KBM-7 (cell line): ENCODE results near the gene PDE3B.
A peak's percentile ranks its signal among the peaks of the same experiment; 100 is the strongest.
"Not testable (repeated sequence)": the region's sequence is repeated elsewhere in the genome, so short reads cannot be mapped to it uniquely, and the experiment has no call there.

ENCODE experiments used
- DNase-seq: peaks from one replicate; pipeline ENCODE4 v3.0.0-alpha.2; 2015
- in situ Hi-C: fragments of 300-500 bp; cut with MboI; formaldehyde crosslinking; loops from 2 replicates; pipeline ENCODE4 v1.14.3; 2020; ENCODE audit warnings: low sequenced_read_pairs, low pct_unique_long_range_greater_than_20kb, mixed read lengths

Gene PDE3B

GRCh38 chr11:14637868-14638409 lies 5.7 kb upstream of the PDE3B start:
- in situ Hi-C loops: no loop called here

GRCh38 chr11:14638561-14638960 lies 5.0 kb upstream of the PDE3B start:
- DNase-seq: peak; percentile 80
- in situ Hi-C loops: no loop called here

More at GRCh38 chr11:14637868-14638409, 5.7 kb upstream of the PDE3B start:
- no peak for DNase-seq

GRCh38 chr11:14641801-14642200 lies 1.8 kb upstream of the PDE3B start:
- in situ Hi-C loops: no loop called here
- DNase-seq: no peak

- no peak for DNase-seq
- in situ Hi-C loops: no loop called here
Observed at GRCh38 chr11:14642453-14642852, 1.2 kb upstream of the PDE3B start.

GRCh38 chr11:14642873-14643696 lies 519 bp upstream of the PDE3B start:
- in situ Hi-C loops: no loop called here
- DNase-seq: no peak

GRCh38 chr11:14644226-14645014 lies 816 bp downstream of the PDE3B start:
- peak; percentile 64 for DNase-seq
- in situ Hi-C loops: no loop called here

GRCh38 chr11:14645015-14645912 lies 1.7 kb downstream of the PDE3B start:
- DNase-seq: no peak
- in situ Hi-C loops: no loop called here

GRCh38 chr11:14645985-14646900 lies 2.6 kb downstream of the PDE3B start:
- no peak for DNase-seq
- in situ Hi-C loops: no loop called here

- in situ Hi-C loops: no loop called here
Observed at GRCh38 chr11:14650064-14650463, 6.5 kb downstream of the PDE3B start.

GRCh38 chr11:14653090-14653489 lies 9.5 kb downstream of the PDE3B start:
- no peak for DNase-seq
- in situ Hi-C loops: no loop called here

More at GRCh38 chr11:14650064-14650463, 6.5 kb downstream of the PDE3B start:
- DNase-seq: no peak

- DNase-seq: no peak
- in situ Hi-C loops: no loop called here
Observed at GRCh38 chr11:14655435-14655834, 11.8 kb downstream of the PDE3B start.

GRCh38 chr11:14656536-14657457 lies 13.2 kb downstream of the PDE3B start:
- in situ Hi-C loops: no loop called here
- DNase-seq: no peak

GRCh38 chr11:14657841-14658240 lies 14.2 kb downstream of the PDE3B start:
- in situ Hi-C loops: no loop called here
- DNase-seq: no peak

- DNase-seq, in situ Hi-C loops: not testable (repeated sequence)
Observed at GRCh38 chr11:14664926-14665325, 21.3 kb downstream of the PDE3B start.

- in situ Hi-C loops, DNase-seq: not testable (repeated sequence)
Observed at GRCh38 chr11:14667329-14667728, 23.7 kb downstream of the PDE3B start.

- in situ Hi-C loops: no loop called here
- no peak for DNase-seq
Observed at GRCh38 chr11:14668731-14669301, 25.2 kb downstream of the PDE3B start.

- in situ Hi-C loops: no loop called here
- DNase-seq: no peak
Observed at GRCh38 chr11:14669499-14669898, 25.9 kb downstream of the PDE3B start.
